Smooth muscle cell of the umbilical artery (primary cell): ENCODE measurements around the gene XKR3. TPM values are rescaled to one million over a fixed set of nuclear protein-coding genes. Genes with fewer than 3 reads are reported as not detected.

ENCODE experiments used
- total RNA-seq: library from RNA; depleted of rRNA; stranded (reverse); fragments of >200 nt; gene quantifications from 2 replicates; pipeline ENCODE4 v1.2.3, GENCODE V29; 2014

Gene XKR3
- not detected in 2 replicates for total RNA-seq

GRCh38 chr22:16824716-16825687 lies at the start of gene XKR3:
XKR3 (minus strand) TSS chr22:16825411; CDS start chr22:16808073, 17,338 bp downstream.

Other genes starting within 250 kb of the XKR3 start
- not detected in 2 replicates for gene CCT8L2, start 232.6 kb downstream of the XKR3 start, total RNA-seq
- gene GAB4, start 182.8 kb upstream of the XKR3 start, total RNA-seq: not detected in 2 replicates